ENCODE measurements around the gene MIDN. TPM values are rescaled to one million over a fixed set of nuclear protein-coding genes. Genes with fewer than 3 reads are reported as not detected.

The MIDN gene
- total RNA-seq, 1 experiment from 2014 or later: 286 TPM

DNA sequence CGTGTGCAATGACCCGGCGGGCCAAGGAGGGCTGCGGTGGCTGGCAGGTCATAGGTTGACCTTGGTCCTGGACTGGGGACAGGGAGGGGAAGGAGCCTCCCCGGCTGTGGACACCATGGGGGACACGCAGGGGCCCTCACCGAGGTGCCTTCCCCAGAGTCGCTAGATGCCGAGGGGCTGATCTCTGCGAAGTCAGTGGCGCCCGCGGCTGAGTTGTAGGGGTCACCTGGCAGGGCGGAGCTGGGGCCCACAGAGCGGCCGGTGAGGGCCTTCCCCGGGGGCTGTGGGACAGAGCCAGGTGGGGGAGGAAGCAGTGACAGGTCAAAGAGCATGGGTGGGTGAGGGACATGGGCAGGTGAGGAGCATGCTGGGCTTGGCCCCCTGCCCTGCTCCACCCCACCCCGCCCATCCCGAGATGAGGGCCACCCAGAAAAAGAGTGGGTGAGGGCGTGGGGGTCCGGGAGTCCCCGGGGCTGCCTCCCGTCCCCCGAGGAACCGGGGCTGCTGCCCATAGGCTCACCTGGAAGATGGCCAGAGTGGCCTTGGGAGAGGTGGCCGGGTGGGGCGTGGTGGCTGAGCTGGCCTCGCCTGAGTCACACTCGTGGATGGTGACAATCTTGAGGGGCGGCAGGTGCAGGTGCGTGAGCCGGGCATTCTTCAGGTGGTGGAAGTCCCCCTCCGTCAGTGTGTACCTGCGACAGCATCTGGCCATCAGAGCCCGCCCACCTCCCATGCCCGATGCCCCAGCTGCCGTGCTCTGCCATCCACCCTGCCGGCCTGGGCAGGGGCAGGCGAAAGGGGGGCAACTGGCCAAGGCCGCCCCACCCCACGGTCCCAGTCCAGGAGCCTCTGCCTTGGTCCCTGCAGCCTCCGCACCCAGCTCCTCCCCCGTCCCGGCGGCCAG lies 14.1 kb upstream of the MIDN start:
- H2BK5ac ChIP-seq (ENCODE audit: insufficient read length, low read length): no peak overlapping the region
- H4K91ac ChIP-seq (ENCODE audit: insufficient read length, low read depth, low read length): no peak overlapping the region
- peaks cover 8 to 12% of the 10 kb centered on the region in 2 experiments for H3K4me1 Mint-ChIP-seq
- no peak overlapping the region for H3K4me2 ChIP-seq (ENCODE audit: insufficient read depth, insufficient read length, low read length)
- no peaks in the 10 kb centered on the region for H3K4me1 ChIP-seq (ENCODE audit: insufficient read depth, low read length)
- no peak overlapping the region for H2BK20ac ChIP-seq (ENCODE audit: low read depth, low read length, poor library complexity, severe bottlenecking)
- H3K4me3 Mint-ChIP-seq: no peak overlapping the region
- TF ChIP-seq, protein P1, sequence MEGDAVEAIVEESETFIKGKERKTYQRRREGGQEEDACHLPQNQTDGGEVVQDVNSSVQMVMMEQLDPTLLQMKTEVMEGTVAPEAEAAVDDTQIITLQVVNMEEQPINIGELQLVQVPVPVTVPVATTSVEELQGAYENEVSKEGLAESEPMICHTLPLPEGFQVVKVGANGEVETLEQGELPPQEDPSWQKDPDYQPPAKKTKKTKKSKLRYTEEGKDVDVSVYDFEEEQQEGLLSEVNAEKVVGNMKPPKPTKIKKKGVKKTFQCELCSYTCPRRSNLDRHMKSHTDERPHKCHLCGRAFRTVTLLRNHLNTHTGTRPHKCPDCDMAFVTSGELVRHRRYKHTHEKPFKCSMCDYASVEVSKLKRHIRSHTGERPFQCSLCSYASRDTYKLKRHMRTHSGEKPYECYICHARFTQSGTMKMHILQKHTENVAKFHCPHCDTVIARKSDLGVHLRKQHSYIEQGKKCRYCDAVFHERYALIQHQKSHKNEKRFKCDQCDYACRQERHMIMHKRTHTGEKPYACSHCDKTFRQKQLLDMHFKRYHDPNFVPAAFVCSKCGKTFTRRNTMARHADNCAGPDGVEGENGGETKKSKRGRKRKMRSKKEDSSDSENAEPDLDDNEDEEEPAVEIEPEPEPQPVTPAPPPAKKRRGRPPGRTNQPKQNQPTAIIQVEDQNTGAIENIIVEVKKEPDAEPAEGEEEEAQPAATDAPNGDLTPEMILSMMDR (conservative IDR thresholded peaks at IDR 0.05): no peak
- no peak overlapping the region for H2AFZ ChIP-seq (ENCODE audit: low read length)
- no peak for DNase-seq
- H2AK5ac ChIP-seq (ENCODE audit: insufficient read length, low read length): no peak overlapping the region
- no peak overlapping the region for H2BK12ac ChIP-seq (ENCODE audit: insufficient read length, low read depth, low read length)
- no peak overlapping the region for H2BK15ac ChIP-seq (ENCODE audit: low read depth, low read length)
- H3K36me3 Mint-ChIP-seq (ENCODE audit: insufficient read depth in 1 of 3, low read depth in 3 of 3): peaks cover 0 to 30% (median 19%) of the 10 kb centered on the region in 3 experiments; a peak in 5 of 7 replicates
- H3K23me2 ChIP-seq (ENCODE audit: insufficient read length, low read depth, low read length, poor library complexity, severe bottlenecking): peaks cover 8% of the 10 kb centered on the region
- no peak overlapping the region for H3K56ac ChIP-seq (ENCODE audit: insufficient read length, low read depth, low read length)
- H3K23ac ChIP-seq (ENCODE audit: insufficient read length, low read depth, low read length): no peak overlapping the region
- WGBS (ENCODE audit: extremely low coverage, insufficient read length, low lambda C conversion rate): no CpG with 5 or more reads among the region's 45 CpGs
- no peaks in the 10 kb centered on the region for H3K79me2 ChIP-seq (ENCODE audit: insufficient read depth, low read length)
- no peak overlapping the region for H3K4ac ChIP-seq (ENCODE audit: low read depth, low read length)
- H3K14ac ChIP-seq (ENCODE audit: insufficient read depth, low read length): no peak overlapping the region
- H3K27ac Mint-ChIP-seq: no peak overlapping the region
- H4K5ac ChIP-seq (ENCODE audit: insufficient read length, low read depth, low read length): no peak overlapping the region
- no peaks in the 10 kb centered on the region for H4K20me1 ChIP-seq (ENCODE audit: control insufficient read depth, insufficient read depth, insufficient read length)
- H4K8ac ChIP-seq (replicated peaks; ENCODE audit: insufficient read length, low read depth, low read length): no peak overlapping the region
- no peaks in the 10 kb centered on the region for H3K9me3 Mint-ChIP-seq
- no peak overlapping the region for H3K18ac ChIP-seq (ENCODE audit: insufficient read length, low read depth, low read length)
- no peaks in the 10 kb centered on the region for H3K9me3 ChIP-seq (ENCODE audit: control insufficient read depth, low read depth, low read length)
- no peaks in the 10 kb centered on the region for H3K79me1 ChIP-seq (ENCODE audit: insufficient read depth, low read depth, low read length, poor library complexity, severe bottlenecking)
- H3K9ac ChIP-seq (ENCODE audit: extremely low read depth, insufficient read length, low read length): no peak overlapping the region
- no peaks in the 10 kb centered on the region for H3K27me3 ChIP-seq (ENCODE audit: insufficient read depth, low read length)
- peaks cover 1% of the 10 kb centered on the region; the same call in 1 of the 2 replicates for H3K27me3 Mint-ChIP-seq (ENCODE audit: low read depth)
- no peak overlapping the region for H3K27ac ChIP-seq (ENCODE audit: insufficient read length, low read depth, low read length)
- no peak overlapping the region for H2BK120ac ChIP-seq (ENCODE audit: low read depth, low read length, poor library complexity, severe bottlenecking)
- no peak overlapping the region for H3T11ph ChIP-seq (ENCODE audit: low read length)

Measured in H9 (cell line).